ENCODE data around the gene SLC22A17.
A peak's percentile ranks its signal among the peaks of the same experiment; 100 is the strongest.

The SLC22A17 gene

DNA sequence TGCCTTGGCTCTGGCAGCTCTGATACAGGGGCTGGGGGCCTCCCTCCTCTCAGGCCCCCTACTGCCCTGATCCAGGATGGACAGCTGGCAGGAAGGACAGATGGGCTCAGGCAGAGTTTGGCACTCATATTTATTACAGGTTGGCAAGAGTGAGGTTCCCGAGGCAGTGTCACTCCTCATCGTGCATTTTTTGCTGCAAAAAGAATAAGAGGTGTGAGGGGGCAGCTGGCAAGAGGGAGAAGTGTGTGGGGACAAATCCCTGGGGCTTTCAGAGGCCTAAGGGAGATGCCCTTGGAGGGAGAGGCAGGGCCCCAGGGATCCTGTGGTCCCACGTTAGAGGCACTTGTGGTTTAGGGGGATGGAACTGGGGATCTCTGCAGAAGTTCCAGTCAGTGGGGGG lies 29.2 kb upstream of the SLC22A17 start:
- DNase-seq (ENCODE audit: low read depth in 2 of 2), result no peak

DNA sequence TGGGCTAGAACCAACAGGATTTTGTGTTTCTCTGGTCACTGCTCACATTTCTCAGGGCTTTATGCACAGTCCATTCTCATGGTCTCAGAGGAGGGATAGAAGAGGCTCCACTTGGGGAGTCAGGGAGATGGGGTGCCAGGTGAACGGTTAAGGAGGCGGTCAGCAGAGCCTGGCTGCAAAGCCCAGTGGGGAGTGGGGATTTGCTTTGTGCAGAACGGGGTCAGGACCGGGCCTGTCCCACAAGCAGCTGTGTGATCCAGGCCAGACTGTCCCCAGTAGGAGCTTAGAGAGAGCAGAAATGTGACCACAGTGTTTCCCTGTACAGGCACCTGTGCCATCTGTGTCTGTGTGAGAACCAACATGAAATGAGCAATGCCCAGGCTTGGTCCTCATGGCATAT lies 28.3 kb upstream of the SLC22A17 start:
- no peak for DNase-seq (ENCODE audit: low read depth in 2 of 2)

DNA sequence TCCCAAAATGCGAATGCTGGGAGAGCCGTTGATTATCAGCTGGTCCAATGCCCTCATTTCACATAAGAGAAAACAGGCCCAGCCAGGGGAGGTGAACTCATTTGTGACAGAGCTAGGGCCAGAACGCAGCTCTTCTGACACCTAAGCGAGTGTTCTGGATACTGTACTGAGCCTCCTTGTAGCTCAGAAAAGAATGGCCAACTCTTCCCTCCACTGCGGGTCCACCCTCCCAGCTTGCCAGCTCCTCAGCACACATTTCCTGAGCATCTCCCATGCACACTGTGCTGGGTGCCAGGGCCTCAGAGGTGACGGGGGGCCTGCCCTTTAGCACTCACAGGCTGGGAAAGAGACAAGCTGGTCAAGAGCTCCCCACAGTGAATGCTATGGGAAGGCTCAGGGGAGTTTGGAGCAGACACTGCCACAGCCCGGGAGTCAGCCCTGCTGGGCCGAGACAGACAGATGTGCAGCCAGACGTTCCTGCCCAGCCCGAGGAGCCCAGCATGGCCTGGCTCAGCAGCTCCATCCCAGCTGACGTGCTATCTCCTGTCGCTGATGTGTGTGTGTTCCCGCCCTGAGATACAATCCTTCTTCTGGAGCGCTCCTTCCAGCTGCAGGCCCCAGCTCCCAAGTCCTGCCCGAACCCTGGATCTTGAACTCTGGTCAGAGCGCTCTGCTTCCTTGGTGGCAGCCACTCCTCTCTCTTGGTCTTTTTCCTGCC lies 27.7 kb upstream of the SLC22A17 start:
- DNase-seq (ENCODE audit: low read depth in 2 of 2), result no peak

DNA sequence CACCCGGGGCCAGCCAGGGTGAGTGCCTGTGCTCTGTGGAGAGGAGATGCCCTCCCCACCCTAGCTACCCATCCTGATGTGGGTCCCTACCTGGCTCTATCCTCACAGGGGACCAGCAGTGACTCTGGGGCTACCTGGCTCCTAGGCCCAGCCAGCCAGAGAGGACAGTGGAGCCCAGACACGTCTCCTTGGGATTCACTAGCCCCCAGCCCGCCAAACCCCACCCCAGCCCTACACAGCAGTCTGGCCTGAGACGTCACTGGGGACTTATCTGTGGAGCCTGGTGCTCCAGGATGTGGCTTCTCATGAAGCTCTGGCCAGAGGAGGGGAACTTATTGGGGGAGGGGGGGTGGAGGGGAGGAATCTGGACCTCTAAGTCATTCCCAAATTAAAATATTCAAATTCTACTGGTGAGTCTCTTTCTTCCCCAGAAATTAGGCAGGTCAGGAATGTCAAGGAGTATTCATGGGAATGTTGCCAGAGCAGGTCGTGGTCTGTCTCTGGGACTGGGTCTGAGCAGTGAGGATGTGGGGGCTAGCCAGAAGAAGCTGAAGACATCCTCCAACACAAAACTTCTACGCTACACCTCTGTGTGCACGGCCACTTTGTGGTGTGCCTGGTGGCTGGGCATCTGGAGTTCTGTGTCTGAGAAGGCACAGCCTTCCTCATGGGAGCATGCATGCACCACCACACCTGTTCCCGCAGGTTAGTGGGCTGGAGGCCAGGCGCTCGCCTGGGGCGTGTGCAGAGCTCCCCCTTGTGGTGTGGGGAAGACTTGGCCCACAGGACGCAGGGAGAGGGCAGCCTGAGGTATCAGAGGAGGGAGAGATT lies 26.9 kb upstream of the SLC22A17 start:
- DNase-seq (ENCODE audit: low read depth in 2 of 2), result peak; percentile 40 to 59

DNA sequence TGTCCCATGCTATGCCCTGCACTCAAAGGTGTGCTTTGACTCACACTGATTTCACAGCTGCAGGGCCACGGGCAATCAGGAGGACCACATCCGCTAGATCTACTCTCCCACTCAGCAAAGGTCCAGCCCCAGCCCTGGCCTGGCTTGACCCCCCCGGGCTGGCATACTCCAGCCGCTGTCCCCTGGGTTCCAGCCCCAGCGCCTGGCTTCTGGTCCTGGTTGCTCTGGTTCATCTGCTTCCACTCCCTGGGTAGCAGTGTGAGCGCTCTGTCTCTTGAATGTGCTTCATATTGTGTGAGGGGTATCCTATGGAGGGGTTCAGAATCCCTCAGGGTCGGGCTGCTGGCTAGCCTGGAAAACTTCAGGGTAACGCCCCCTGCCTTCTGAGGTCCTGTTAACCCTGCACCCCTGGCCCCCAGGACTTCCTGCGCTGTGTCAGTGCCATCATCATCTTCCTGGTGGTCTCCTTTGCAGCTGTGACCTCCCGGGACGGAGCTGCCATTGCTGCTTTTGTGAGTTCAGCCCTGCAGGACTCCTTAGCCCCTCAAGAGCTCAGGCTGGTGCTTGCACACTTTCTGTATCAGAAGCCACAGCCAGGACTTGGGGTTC lies 26.0 kb upstream of the SLC22A17 start:
- DNase-seq (ENCODE audit: low read depth in 2 of 2), result no peak

DNA sequence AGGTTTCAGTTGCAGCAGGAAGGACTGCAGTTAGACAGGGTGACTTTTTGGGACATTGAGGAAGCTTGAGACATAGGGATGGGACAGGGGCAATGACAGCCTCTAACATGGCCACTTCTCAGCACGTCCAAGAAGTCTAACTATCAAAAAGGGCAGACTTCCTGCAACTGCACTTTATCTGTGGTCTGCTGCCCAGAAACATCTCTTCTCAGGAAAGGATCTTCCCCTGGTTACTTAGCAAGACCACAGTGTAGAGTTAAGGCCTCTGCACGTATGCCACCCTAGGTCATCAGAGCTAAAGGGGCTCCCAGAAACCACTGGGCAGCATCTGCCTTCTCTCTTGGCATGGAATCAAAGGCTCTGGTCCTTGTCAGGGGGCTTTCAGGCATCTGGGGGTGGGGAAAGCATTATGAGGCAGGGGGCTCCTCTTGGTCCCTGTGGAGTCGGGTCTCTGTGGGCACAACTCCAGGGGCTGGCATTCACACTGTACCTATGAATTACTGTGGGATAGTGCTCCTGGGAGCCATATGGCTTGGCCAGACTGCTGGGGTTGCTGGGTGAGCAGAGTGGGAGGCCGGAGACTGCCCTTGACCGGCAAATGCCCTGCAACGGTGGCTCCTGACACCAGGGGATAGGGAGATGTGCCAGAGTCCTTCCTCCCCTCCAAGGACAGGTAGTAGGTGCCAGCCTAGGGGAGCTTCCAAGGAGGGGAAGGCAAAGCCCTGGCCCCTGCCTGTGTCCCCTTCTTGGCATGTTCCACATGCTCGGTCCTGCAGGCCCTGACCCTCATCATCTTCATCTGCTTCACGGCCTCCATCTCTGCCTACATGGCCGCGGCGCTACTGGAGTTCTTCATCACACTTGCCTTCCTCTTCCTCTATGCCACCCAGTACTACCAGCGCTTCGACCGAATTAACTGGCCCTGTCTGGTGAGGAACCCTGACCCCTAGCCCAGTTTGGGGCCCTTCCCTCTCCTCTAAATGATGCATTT lies 25.2 kb upstream of the SLC22A17 start:
- DNase-seq (ENCODE audit: low read depth in 2 of 2), result no peak

DNA sequence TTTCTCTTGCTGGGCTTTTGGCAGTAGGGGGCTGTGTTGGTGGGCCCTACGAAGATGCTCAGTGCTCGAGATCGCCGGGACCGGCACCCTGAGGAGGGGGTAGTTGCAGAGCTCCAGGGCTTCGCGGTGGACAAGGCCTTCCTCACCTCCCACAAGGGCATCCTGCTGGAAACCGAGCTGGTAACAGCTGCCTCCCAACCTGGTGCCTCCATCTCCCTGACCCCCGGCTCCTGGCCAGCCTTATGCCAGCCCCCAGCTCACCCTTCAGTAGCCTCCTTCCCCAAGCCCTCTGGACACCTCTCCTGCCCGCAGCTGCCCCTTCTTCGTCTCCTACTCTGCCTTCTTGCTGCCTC lies 24.5 kb upstream of the SLC22A17 start:
- DNase-seq (ENCODE audit: low read depth in 2 of 2), result no peak

DNA sequence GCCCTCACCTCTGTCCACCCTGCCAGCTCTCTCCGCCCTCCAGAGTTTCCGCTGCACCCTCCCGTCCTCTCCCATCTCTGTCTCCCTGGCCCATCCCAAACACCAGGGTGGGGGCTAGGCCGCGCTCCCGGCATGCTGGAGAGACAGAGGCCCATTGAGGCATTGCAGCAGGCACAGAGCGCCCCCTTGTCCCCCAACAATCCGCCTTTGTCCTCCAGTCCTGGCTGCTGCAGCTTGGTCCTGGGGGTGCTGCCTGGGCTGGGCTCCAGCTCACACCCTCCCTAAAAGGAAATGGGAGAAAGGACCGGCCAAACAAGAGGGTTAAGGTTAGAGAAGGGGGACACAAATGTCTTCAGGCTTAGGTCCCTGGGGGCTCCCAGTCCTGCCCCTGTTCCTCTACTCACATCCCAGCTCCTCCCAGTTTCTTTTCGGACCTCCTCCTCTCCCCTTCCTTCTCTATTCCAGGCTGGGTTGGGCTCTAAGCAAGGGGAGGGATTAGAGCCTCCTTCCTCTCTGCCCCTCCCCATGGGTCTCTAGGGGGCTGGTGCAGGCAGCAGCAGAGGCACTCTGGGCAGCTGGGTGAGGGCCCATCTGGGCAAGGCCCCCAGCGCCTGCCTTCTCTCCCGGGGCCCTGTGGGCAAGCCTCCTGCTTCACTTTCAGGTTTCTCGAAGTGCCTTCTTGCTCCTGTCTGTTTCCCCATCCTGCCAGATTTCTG lies 24.0 kb upstream of the SLC22A17 start, which contains the start of gene CMTM5:
Gene CMTM5, plus strand, starts transcription at position 565 of the 716 bp plus-strand sequence. CDS start 206 bp downstream, outside the sequence.
- DNase-seq (ENCODE audit: low read depth in 2 of 2), result no peak

DNA sequence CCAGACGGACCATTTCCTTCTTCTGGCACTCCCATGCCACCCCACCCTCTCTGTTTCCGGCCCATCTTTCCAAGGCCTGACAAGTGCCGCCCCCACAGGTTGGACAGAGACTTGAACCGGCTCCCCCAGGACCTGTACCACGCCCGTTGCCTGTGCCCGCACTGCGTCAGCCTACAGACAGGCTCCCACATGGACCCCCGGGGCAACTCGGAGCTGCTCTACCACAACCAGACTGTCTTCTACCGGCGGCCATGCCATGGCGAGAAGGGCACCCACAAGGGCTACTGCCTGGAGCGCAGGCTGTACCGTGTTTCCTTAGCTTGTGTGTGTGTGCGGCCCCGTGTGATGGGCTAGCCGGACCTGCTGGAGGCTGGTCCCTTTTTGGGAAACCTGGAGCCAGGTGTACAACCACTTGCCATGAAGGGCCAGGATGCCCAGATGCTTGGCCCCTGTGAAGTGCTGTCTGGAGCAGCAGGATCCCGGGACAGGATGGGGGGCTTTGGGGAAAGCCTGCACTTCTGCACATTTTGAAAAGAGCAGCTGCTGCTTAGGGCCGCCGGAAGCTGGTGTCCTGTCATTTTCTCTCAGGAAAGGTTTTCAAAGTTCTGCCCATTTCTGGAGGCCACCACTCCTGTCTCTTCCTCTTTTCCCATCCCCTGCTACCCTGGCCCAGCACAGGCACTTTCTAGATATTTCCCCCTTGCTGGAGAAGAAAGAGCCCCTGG lies 23.0 kb upstream of the SLC22A17 start:
- no peak for DNase-seq (ENCODE audit: low read depth in 2 of 2)

DNA sequence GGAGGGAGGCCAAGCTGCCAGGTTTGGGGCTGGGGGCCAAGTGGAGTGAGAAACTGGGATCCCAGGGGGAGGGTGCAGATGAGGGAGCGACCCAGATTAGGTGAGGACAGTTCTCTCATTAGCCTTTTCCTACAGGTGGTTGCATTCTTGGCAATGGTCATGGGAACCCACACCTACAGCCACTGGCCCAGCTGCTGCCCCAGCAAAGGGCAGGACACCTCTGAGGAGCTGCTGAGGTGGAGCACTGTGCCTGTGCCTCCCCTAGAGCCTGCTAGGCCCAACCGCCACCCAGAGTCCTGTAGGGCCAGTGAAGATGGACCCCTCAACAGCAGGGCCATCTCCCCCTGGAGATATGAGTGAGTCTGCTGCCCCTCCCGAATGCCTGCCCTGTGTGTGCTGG lies 20.4 kb upstream of the SLC22A17 start:
- DNase-seq (ENCODE audit: low read depth in 2 of 2), result no peak

DNA sequence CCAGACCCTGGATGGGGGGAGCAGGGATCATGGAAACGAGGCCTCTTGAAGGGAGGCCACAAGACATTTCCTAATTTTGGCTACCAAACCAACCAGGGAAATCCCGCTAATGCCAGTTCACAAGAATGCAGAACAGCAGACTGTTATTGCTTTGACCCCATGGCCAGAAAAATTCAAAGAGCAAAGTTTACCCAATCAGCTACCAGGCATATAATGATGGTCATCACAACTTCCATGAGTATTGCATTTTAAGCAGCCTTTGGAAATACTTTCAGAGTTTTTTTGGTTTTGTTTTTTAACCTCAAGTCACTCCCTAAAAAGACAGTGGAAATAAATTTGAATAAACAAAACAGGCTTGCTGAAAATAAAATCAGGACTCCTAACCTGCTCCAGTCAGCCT lies 19.8 kb upstream of the SLC22A17 start, which contains the start of gene IL25:
Gene IL25, plus strand, starts transcription at position 301 of the 400 bp plus-strand sequence.
- DNase-seq (ENCODE audit: low read depth in 2 of 2), result no peak

DNA sequence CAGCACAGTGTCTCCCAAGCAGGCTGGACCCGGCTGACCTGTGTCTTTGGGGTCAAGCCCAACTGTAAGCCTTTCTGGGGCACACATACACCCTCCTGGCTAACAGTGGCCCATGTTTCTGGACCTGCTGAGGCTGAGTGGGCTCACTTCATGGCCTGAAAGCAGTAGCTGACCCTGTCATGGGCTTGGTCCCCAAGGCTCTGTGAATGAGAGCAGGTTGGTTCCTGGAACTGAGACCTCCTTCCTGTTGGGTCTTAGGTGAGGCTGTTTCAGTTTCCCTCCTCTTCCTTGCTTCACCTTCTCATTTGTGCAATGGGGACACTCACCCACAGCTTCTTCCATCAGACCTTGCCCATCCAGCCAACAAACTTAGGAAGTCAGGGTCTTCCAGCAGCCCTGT lies 19.2 kb upstream of the SLC22A17 start:
- DNase-seq (ENCODE audit: low read depth in 2 of 2), result no peak

DNA sequence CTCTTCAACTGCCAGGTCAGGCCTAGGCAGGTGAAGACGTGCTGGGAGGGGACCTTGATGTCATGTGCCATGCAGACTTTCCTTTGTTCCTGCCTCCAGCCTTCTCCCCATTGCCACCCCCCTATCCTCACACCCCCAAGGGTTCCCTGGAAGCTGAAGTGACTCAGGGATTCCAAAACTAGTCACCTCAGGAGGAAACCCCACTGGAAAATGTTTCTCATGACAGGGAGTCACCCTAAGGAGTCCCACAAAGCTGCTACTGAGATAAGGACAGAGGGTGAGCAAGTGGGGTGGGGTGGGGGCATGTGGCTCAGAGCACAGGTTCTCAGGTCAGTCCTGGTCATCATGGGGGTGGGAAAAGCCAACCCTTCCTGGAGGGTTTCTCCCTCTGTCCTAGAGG lies 17.5 kb upstream of the SLC22A17 start:
- no peak for DNase-seq (ENCODE audit: low read depth in 2 of 2)

DNA sequence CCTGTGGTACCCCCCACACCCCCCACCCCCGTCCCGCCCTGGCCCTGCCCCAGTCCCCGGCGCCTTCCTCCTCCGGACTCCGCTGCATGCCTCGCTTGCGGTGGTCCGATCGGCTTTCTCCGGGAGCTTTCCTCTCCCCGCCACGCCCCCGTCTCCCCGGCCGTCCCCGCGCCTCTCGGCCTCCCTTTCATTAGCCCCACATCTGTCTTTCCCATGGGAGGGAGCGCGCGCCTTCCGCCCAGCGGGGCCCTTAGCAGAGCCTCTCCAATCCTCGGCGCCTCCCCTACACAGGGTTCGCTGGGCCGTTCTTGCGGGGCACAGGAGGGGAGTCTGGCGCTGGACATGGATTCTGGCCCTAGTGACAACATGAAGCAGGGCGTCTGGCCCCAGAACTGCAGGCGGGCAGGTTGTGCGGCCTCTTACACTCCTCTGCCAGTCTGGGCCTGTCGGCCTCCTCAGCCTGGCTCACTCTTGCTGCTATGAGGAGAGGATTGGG lies 13.8 kb upstream of the SLC22A17 start:
- no peak for DNase-seq (ENCODE audit: low read depth in 2 of 2)

DNA sequence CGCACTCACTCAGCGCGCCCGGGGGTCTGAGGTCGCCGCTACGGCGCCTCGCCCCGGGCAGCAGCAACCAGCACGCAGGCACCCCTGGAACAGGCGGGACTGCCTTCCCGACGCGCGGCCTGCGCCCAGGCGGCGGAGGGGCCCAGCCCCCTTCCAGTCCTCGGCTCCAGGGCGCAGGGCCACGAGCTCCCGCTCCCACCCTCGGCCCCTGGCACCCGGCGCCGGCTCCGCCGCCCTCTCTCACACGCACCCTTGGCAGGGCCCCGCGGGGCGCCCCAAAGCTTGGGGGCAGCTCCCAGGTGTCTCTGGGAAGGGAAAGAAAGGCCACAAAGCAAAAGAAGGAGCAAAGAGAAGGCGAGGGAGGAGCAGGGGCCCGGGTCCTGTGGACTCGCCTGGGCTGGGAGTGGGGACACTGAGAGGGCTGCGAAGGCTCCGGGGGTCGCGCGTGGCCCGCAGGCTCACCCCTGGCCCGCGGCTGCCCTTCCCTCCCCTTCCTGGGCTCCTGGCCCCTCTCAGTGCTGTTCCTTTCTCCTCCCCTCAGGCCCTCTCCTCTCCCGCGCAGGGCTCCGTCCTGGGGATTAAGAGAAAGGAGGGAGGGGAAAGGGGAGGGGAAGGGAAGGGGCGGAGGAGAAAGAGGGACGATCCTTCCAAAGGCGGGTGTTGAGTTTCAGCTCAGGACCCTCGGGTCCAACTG lies 13.2 kb upstream of the SLC22A17 start:
- DNase-seq (ENCODE audit: low read depth in 2 of 2), result no peak

DNA sequence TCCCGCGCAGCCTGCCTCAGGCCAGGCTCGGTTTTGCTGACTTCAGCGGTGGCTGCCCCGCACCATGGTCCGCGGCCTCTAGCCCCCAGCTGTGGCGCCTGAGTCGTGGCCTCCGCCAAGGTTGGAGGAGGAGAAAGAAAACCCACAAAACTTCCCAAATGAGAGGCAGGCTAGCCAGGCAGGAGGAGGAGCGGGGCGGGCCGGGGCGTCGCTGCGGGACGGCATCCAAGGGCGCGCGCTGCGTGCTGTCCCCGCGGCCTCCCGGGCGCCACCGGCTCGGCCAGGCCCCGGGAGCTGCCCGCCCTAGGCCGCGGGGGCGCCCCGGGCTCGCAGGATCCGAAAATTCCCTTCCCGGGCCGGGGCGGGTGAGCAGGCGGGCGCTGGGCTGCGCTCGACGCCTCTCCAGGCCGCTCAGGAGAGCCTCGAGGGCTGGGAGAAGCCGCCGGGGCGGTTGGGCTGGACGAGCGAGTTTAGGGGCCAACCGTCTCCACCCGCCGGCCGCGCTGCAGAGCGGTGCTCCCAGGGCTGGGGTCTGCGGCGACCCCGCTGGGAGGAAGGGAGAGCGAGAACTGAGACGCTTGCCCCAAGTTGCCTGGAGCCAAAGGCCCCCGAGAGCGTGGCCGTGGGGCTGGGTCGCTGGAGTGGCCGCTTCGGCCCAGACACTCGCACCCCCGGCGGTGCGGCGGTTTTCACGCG lies 12.5 kb upstream of the SLC22A17 start, which contains the start of gene EFS:
Gene EFS, minus strand, starts transcription at position 137 of the 696 bp plus-strand sequence. CDS start 147 bp downstream, outside the sequence.
- no peak for DNase-seq (ENCODE audit: low read depth in 2 of 2)

DNA sequence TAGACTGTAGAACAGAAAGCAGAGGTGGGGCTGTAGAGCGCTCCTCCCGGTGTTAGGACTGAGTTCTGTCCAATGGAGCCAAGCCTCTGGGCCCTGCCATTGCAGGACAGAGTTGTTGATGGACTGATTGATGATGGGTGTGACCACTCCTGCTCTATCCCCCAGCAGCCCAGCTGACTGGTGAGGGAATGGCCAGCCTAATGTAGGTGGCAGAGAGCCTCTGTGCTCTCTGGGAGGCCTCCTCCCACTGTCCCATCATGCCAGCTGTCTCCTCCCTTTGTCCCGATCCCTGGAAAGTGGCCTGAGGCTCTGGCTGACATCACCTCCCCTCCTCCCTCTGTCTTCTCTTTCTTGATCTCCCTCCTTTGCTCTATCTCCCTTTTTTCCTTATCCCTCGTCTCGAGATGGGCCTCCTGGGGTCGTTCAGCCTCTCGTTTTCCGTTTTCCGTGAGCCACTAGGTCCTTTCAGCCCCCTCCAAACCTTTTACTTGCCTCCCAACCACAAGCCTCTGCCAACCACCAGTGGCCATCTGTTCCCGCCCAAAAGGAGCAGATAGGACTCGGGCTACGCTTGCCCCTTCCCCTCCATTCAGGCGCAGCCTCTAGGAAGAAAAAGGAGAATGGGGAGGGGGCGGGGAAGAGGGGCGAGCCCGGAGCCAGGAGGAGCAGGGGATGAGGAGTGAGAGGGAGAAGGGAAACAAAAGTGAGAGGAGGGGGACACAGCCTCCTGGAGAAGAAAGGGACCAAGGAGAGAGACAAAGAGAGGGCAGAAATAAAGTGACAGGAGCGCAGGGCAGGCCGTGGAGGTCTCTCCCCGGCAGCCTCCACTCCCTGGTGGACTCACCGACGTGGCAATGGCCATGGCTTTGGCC lies 11.7 kb upstream of the SLC22A17 start:
- DNase-seq (ENCODE audit: low read depth in 2 of 2), result no peak

DNA sequence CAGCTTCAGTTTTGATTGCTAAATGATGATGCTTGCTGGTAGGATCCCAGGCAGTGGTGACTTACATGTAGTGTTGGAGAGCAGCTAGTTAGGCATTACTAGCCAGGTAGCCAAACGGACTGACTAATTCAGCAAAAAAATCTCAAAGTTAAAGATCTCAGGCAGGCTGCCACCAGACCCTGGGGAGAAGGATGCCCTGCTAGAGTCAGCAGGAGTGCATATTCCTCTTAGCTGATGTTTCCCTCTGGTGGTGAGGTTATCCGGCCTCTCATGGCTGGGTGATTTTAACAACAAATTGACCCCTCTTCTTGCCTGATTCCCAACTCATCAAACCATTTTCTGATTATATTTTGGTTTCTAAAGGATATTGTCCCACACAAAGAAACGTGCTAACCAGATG lies 9.5 kb upstream of the SLC22A17 start:
- no peak for DNase-seq (ENCODE audit: low read depth in 2 of 2)
